HPDE6-E6E7 (cell line): ENCODE results near the gene TCF7L2.
A peak's percentile ranks its signal among the peaks of the same experiment; 100 is the strongest.
"Not testable (repeated sequence)": the region's sequence is repeated elsewhere in the genome, so short reads cannot be mapped to it uniquely, and the experiment has no call there.

Experiments
- DNase-seq: peaks from one replicate; pipeline ENCODE4 v3.0.0; 2011; ENCODE audit warnings: missing footprints; ENCODE audit errors: extremely low spot score

The TCF7L2 gene

DNA sequence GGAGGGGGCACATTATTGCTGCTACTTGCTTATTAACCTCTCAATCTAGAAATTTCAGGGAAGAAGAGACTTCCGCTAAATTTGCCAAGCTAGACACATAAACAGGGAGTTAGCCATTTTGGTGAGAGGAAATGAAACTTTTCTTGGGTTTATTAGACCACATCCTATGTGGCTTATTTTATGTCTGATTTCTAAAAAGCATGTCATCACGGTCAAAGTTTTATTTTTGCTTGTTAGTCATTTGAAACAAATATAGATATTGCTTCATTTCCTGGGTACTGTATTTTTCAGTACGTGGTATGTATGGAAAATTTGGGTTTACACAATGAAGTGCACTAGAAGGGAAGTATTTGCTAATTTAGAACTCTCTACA, 144.1 kb downstream of the TCF7L2 start:
- no peak for DNase-seq

DNA sequence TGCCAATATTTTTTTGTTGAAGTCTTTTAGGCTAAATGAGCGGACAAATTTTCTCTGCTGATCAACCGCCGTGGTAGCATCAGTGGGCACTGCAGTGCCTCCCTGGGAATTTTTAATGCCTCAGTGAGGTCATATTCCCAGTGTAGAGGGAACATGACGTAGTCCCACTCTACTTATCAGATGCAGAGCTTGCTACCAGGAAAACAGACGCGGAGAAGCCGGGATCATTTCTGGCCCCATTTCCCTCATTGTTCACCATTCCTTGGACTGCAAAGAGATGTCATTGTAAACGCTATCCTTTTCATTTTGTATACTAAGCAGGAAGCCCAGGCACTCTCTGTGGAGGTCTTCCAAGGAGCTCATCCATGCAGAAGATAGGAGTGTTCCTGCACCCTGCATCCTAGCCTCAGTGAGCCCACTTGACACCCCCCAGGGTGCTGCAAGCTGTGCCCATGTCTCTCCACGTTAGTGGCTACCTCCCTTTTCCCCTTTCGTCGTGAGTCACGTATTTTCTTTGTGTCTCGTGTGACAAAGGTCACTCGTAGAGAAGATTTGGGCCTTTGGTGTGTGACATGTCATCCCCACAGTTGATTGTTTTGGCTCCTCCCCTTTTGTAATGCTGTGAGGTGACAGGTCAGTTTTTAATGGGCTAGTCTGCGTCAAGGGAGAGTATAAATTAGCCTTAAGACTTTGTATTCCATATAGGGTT, 145.5 kb downstream of the TCF7L2 start:
- DNase-seq, result no peak

DNA sequence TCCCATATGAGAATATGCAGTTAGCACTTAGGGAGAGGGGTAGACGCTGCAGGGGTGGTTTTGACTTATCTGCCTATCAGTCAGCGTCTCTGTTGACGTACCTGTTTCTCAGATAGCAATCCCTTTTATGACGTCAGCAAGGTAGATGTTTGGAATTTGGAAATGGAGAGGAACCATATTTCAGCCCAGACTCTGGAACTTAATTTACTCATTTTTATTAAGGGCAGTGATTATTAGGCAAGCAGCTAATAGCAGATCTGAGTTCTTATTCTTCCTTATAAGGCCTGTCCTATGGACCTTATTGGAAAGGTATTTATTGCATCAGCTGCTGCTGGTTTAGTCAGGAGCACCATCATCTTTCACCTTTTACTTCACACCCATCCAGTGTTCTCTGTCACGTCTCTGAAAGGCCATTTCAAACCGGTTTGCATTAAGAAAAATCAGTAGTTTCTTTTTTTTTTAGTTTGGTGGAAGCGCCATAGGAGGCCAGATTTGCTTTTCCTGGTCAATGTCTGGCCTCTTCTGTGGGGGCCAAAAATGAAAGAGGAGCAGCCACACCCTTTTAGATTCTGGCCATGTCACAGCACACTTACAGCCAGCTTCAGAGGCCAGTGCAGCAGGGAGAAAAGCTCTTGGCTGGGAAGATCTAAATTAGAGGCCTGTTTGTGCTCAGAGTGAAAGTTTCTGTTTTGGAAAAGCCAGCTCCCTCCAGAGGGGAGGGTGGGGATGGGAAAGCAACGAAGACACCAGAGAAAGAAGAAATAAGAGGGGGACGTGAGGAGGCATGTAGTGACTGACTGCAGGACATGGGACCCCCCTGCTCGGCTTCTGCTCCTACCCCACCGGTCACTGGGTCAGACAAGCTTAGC, 146.3 kb downstream of the TCF7L2 start:
- DNase-seq, result no peak

DNA sequence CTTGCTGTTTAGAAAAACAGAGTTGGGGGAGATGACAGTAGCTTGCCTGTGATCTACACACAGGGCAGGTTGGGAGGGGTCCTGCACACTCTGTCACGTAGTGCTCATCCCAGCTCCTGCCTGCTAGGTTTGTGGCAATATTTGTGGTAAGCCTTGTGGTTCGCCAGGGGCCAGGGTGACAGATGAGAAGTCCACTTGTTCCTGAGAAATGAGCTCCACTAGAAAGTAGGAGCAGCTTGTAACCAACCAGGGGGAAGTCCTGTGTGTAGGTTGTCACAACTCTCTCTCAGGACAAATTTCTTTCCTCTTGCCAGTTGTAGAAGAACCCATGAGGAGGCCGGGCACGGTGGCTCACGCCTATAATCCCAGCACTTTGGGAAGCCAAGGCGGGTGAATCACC, 147.0 kb downstream of the TCF7L2 start:
- no peak for DNase-seq

DNA sequence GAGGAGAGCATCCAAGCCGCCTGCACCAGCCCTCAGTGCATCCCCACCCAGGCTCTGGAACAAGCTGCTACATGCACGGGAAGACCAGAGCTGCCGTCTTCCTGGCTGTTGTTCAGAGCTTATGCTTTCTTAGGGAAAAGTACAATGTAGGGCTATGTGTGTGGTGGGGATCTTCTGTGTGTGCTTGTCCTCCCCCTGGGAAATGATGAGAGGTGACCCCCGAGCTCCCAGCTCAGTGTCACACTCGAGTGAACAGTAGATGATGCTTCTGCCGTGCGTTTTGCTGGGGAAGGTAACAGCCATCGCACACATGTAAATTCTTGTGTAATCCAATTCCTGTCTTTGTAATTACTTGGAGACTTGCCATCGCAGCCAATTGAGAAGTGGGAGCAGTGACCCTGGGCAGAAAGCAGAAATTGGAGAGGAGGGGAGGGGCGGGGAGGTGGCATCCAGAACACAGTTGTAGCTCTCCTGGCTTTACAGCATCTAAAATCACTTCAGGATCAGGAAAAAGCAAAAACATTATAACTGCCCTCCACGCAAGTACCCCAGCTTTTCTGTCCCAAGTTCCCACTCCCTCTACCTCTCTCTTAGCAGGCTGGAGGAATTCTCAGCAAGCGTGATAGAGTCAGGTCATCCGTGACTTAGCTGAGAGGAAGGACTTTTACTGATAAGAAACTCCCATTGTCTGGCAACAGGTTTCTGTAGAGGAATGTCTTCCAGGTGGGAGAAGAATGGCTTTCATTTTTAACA, 149.6 kb downstream of the TCF7L2 start:
- peak; percentile 64 for DNase-seq

DNA sequence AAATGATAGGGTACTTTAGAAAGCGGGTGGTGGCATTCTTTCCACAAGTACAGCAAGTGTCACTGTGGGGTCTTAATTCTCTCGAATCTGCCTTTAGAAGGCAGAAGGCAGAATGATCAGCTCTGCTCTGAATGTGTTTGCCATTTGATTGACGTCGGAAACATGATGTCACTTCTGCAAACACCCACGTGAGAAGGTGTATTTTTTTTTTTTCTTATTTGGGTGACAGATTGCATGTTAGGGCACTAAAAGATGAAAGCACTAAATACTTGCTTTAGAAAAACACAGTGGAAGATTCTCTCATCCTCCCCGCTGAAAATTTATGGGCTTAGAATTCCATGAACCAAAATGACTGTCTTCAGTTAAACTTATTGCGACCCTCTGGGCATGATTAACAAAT, 150.2 kb downstream of the TCF7L2 start:
- no peak for DNase-seq

DNA sequence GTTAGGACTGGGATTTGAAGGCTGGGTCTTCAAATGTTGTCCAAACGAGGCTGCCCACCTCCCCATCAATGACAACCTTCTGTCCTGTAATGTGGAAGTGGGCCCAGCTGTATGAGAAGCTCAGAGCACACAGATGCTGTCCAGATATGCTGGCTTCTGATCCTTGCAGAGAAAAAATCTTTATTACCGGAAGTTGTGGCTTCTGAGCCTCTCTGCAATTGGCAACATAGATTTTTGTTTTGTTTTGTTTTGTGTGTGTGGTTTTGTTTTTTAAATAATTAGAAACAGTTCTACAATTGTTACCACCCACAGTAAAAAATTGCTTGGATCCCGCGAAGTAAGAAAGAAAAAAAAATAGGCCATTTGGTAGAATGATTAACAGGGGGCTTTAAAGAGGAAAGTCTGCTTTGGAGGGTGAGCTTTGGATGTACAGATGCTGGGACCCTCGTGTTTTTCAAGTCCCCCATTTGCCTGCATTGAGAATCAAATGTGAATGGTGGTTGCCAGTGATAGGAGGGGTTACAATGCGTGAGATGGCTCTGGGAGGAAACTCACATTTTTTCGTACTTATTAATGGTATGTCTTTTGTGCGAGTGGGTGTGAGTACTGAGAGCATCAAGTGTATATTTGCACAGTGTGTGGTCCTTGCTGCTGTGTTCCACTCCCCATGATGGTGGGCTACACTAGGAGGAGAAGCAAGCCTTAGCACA, 153.2 kb downstream of the TCF7L2 start:
- DNase-seq, result no peak

DNA sequence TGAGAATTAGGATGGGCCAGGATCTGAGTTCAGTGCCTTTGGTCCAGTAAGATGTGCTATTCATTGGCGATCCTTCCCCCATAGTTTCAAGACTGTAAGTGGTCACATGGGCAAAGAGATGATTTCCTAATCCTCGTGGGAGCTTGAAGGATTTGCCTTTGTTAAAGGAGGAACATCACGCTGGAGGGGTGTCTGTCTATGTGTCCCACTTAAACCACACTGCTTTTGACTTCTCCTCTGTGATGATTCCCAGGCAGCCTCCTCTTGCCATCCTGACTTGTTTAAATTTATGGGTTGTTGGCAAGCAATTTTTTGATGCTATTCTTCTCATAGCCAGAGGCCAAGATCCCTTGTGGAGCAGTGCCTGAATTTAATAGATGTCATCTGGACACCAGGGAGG, 154.0 kb downstream of the TCF7L2 start:
- DNase-seq, result no peak

DNA sequence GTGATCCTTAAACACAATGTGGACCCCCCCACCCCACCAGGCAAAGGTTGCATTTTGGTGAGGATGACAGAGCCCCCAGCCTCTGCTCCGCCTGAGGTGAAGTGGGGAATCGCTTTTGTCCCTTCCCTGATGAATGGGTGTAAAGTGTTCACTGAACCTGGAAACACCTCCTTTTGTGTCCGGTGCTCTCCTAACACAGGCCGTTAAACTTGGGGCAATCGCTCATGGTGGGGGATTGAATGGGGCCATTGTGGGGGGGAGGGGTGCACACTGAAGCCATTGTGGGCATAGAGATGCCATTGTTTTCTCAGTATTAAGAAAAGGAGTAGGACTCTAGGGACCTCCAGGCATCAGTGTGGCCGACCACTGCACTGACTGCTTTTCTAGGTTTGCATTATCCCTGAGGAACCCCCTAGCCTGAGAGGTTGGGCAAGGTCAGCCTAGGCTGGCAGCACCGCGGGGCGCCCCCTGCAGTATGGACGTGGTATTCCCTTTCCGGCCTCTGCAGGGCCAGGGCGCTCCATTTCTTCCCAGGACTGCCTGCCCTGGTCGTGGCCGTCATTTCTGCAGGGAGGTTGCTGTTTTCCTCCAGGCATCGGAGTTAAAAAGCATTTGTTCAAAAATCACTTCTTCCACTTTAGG, 158.3 kb downstream of the TCF7L2 start:
- no peak for DNase-seq

DNA sequence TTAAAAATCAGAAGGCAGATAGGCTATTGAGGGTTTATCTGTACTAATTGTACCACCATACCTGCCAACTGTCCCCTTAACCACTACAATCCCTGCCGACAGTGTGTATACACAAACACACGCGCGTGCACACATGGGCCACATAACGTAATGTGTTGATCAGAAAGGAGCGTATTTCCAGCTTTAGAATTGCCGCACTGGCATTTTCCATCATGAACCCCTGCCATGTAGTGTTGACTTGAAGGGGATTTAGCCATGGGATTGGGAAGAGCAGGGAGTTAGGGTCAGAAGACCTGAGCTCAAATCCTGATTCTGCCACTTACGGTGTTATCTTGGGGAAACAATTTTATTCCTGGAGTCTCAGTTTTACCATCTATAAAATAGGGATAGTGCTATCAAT, 158.9 kb downstream of the TCF7L2 start:
- no peak for DNase-seq

DNA sequence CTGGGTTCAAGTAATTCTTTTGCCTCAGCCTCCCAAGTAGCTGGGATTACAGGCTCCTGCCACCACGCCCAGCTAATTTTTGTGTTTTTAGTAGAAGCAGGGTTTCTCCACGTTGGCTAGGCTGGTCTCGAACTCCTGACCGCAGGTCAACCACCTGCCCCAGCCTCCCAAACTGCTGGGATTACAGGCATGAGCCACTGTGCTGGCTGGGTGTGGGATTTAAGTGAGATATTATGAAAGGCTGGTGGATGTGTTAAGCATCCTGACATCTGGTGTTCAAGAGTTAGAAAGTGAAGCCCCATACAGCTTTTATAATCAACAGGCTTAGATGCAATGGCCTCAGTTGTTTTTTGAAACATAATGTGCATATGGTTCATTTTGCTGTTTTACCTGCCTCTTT, 159.4 kb downstream of the TCF7L2 start:
- DNase-seq, result not testable (repeated sequence)

DNA sequence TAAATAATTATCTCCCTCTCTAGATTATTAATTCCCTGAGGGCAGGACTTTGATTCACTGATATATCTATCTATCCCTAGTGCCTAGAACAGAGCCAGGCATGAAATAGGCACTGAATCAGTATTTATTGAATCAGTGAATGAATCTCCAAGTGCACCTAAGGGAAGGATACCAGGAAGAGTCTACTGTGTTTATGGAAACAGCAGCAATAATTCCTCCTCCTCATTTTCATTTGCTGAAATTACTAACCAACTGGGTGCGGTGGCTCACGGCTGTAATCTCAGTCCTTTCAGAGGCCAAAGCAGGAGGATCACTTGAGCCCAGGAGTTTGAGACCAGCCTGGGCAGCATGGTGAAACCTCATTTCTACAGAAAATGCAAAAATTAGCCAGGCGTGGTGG, 161.2 kb downstream of the TCF7L2 start:
- no peak for DNase-seq

DNA sequence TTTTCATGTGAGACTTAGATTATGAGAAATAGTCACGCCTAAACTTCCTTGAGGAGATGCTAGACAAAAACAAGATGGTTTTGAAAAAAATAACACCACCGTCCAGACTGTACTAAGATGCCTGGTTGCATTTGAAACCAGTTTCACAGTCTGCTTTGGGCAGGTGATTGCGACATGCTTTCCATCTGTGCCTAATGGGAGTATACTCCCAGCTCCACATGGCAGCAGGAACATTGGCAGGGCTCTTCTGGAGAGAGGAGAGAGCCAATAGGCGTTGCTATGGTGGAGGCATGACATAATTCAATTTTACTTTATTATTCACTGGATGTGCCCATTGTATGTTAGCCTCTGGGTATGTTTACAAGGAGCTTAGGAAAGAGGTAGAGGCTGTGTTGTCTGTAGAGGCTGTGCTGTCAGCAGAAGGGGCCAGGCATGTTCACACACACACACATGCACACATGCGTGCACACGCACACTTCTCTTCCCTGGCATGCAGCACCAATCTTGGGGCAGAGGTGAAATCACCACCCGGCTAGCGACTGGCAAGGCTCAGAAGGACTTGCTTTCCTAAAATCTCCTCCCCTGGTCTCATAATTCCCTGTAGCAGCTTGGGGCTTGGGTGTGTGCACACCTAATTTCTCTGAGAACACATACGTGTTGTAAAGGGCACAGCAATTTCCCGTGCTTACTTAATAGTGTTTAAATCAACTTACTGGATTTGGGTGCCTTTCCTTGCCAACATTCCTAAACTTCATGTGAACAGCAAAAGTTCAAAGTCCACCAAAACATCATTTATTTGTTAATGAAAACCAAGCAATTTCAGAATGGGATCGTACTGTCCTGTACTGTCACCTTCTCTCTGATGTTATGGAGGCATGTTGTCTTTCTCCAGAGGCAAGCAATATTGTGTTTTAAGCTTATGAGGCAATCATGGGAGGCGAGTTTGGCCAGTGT, 162.1 kb downstream of the TCF7L2 start:
- no peak for DNase-seq

DNA sequence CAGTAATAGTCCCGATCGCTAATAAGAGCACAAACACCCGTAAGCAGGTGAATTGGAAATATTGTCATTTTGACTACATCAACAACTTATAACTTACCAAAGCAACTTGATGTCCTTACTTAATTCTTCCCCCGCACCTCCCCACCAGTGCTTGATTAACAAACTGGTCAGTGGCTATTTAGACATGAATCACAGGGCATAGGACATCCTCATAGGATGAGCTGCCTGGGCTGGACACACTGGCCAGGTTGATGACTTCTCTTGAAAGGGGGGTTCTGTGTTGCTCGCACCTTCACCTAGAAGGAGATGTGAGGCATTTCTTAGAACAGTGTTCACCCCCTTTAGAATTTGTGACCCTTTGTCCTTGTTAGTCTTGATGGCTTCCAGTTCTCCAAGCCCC, 163.2 kb downstream of the TCF7L2 start:
- DNase-seq, result no peak

DNA sequence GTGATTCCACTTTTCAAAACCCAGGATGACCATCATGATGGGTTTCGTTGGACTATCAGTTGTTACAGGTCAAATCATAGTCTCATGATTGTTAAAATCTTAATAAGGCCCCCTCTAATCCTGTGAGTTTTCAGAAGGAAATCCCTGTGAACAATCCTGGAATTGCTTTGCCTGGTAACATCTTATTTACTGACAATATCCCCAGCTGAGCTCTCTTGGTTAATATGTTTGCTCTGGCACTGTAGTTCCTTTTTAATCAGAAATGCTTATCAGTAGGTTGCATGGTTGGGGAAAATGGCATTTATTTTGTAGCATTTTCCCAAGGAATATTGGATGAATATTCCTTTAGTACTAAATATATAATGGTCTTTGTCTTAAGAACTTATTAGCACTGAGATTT, 163.9 kb downstream of the TCF7L2 start:
- no peak for DNase-seq

DNA sequence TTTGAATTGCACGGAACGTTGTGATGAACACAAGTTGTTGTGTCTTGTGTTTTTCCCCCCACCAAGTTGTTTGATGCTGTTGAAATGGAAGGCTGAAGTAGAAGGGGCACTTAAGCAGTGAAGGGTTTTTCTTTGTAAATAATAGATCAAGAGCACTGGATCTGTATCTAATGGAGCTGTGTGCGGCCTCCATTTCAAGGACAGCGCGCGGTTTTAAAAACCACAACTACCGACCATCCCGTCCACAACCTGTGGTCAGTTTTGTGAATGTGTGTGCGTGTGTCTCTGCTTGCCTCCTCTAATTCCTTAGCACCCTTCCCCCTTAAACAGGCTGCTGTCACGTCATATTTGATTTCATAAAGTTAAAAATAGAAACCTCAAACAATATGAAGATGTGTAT, 165.5 kb downstream of the TCF7L2 start:
- DNase-seq, result no peak

DNA sequence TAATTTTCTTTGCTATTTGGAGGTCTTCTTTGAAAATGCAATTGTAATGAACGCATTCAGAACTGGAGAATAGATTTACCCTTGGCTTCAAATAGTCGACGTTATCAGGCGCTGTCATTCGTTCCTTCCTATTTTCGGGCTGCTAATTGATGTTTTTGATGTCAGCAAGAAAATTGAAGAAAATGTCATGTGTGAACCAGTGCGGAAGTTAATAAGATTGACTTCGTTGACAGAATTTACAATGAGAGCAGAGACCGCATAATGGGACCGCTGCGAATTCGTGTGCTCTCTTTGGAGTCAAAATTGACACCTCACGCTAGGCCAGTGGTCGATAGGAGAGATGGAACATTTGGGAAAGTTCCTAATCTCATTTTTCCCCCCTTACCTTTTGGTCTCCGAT, 168.8 kb downstream of the TCF7L2 start:
- DNase-seq, result no peak

DNA sequence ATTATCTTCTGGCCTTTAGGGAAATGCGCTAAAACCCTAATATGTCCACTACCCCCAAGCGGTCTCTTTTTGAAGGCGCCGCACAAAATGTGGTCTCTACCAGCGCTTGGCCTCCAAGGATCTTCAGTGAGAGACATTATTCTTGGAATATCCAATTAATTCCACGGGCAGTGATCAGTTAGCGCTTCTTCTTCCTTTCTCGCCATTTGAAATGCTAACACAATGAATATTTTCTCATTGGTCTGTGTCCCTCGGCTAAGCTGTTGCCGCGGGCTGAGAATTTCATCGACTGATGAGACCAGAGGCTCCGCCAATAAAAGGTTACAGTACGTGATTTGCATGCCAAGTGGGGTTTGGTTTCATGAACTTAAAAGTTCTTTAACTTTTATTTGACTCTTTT, 169.8 kb downstream of the TCF7L2 start:
- no peak for DNase-seq

DNA sequence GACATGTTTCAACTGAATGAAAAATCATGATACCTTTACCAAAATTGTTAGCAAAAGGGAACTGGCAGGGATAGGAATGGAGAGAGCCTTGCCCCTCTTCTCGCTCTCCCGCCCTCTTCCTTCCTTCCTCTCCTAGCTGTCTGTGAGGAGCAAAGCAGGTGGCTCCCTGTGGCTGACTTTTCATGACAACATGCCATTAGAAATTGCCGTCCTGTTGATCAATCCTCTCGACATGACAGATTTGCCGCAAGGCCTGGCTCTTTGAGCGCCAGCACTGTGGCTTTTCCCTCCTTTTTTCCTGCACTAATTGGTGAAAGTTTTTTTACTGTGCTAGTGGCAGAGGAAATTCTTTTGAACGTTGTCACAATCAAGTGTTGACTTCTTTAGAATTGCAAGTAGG, 171.1 kb downstream of the TCF7L2 start:
- DNase-seq, result no peak

DNA sequence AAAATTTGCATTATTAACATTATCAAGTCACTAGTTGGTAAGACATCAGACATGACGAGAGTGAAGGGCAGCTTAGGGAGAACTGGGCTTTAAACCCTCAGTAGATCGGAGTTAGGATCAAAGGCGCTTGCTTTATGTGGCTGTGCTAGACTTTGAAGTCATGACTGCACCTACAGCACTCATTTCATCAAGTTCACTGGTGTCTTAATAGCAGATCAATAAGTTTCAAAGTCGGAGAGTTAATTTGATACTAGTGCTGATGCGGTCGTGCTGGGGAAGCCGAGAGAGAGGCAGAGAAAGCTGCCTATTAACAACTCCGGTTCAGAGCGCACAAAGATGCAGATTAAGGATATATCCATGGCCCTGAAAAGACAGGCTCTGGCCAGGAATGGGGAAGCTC, 172.9 kb downstream of the TCF7L2 start:
- DNase-seq, result no peak
